ENCODE results near the gene DYNC2I2. TPM values are rescaled to one million over a fixed set of nuclear protein-coding genes. Genes with fewer than 3 reads are reported as not detected.

DYNC2I2 gene
- total RNA-seq, 5 donors from 2014 or later (not counting 1 experiment from before 2014, with no cell fraction given), result 4.1 to 10.5 (median 8.0) TPM

GRCh38 chr9:128627127-128627715 lies 29.4 kb downstream of the DYNC2I2 start:
- Mint-ChIP-seq H3K4me3 (no peak overlapping the region), H3K27me3 (no peaks in the 10 kb centered on the region), H3K27ac (no peak overlapping the region), H3K9me3 (no peaks in the 10 kb centered on the region), H3K4me1 (no peaks in the 10 kb centered on the region), H3K36me3 (peaks cover 44% of the 10 kb centered on the region)
- WGBS (ENCODE audit: insufficient coverage), result 100% methylated on average over 7 of the region's 15 CpGs
- Histone ChIP-seq H3K36me3 (ENCODE audit: control insufficient read depth in 2 of 2, extremely low read depth in 1 of 2, insufficient read depth in 1 of 2, low read length in 1 of 2) (peaks cover 54 to 89% of the 10 kb centered on the region in 2 donors), H3K27ac (ENCODE audit: low read length) (no peak overlapping the region), H3K27me3 (replicated peaks in 1 of 2; ENCODE audit: control insufficient read depth in 2 of 2, extremely low read depth in 1 of 2, insufficient read depth in 2 of 2, low read length in 1 of 2) (no peaks in the 10 kb centered on the region), H3K9me3 (no peaks in the 10 kb centered on the region), H3K4me3 (ENCODE audit: control insufficient read depth in 1 of 2, extremely low read depth in 1 of 2, low read length in 1 of 2) (no peak overlapping the region), H3K4me1 (ENCODE audit: control insufficient read depth in 1 of 2, extremely low read depth in 1 of 2, insufficient read depth in 2 of 2, low read length in 2 of 2) (no peaks in the 10 kb centered on the region)
- no peak for ATAC-seq (replicated peaks in 1 of 4)
- no peak for DNase-seq
- ChIA-PET POLR2A (interaction anchor here in 1 of 2 donors (0.6 kb wide), 1 partner anchor 33 kb away, joined by 5 read pairs; no protein-coding TSS in a partner anchor), CTCF (no interaction called here)

GRCh38 chr9:128626181-128626580 lies 30.5 kb downstream of the DYNC2I2 start:
- peaks cover 48 to 89% of the 10 kb centered on the region in 2 donors for H3K36me3 ChIP-seq (ENCODE audit: control insufficient read depth in 2 of 2, extremely low read depth in 1 of 2, insufficient read depth in 1 of 2, low read length in 1 of 2)
- H3K4me3 Mint-ChIP-seq, result no peak overlapping the region
- H3K36me3 Mint-ChIP-seq, result peaks cover 44% of the 10 kb centered on the region
- POLR2A ChIA-PET, result no interaction called here
- no peak overlapping the region for H3K27ac ChIP-seq (ENCODE audit: low read length)
- no peaks in the 10 kb centered on the region for H3K27me3 Mint-ChIP-seq
- no peak for ATAC-seq (replicated peaks in 1 of 4)
- DNase-seq, result no peak
- CTCF ChIA-PET, result interaction anchor here in 1 of 2 donors (0.5 kb wide), 1 partner anchor 24 kb away, joined by 4 read pairs; no protein-coding TSS in a partner anchor
- H3K9me3 Mint-ChIP-seq, result no peaks in the 10 kb centered on the region
- H3K4me1 ChIP-seq (ENCODE audit: control insufficient read depth in 1 of 2, extremely low read depth in 1 of 2, insufficient read depth in 2 of 2, low read length in 2 of 2), result no peaks in the 10 kb centered on the region
- no peak overlapping the region for H3K27ac Mint-ChIP-seq
- 92% methylated on average over 14 of the region's 16 CpGs for WGBS (ENCODE audit: insufficient coverage)
- no peaks in the 10 kb centered on the region for H3K9me3 ChIP-seq
- no peaks in the 10 kb centered on the region for H3K27me3 ChIP-seq (replicated peaks in 1 of 2; ENCODE audit: control insufficient read depth in 2 of 2, extremely low read depth in 1 of 2, insufficient read depth in 2 of 2, low read length in 1 of 2)
- no peak overlapping the region for H3K4me3 ChIP-seq (ENCODE audit: control insufficient read depth in 1 of 2, extremely low read depth in 1 of 2, low read length in 1 of 2)
- no peaks in the 10 kb centered on the region for H3K4me1 Mint-ChIP-seq

DNA sequence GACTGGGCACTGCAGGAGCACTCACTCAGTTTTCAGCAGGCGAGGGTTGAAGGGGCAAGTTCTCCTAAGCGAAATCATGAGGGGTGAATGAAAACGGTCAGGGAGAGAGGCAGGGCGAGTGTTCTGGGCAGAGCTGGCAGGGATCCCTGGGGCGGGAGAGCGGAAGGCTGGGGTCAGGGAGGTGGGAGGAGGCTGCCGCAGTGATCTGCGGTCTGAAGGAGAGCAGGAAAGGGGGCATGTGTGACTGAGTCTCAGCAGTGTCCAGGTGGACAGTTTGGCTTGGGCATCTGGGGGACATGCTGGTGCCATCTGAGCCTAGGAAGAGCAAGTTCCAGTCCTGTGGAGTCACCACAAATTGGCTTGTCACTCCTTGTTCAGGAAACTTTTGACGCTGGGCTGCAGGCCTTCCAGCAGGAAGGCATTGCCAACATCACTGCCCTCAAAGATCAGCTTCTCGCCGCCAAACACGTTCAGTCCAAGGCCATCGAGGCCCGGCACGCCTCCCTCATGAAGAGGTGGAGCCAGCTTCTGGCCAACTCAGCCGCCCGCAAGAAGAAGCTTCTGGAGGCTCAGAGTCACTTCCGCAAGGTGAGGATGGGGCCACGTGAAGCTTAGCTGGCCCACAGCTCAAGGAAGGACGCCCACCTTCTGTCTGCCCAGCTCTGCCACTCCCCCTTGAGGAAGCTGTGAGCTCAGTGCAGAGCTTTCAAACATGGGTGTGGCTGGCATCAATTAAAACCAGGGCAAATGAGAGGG lies 31.1 kb downstream of the DYNC2I2 start:
- Mint-ChIP-seq H3K4me3 (no peak overlapping the region), H3K27me3 (no peaks in the 10 kb centered on the region), H3K27ac (no peak overlapping the region), H3K36me3 (peaks cover 50% of the 10 kb centered on the region), H3K9me3 (no peaks in the 10 kb centered on the region), H3K4me1 (no peaks in the 10 kb centered on the region)
- DNase-seq (no peak), ATAC-seq (replicated peaks in 1 of 4) (no peak)
- no peaks in the 10 kb centered on the region for H3K27me3 ChIP-seq (replicated peaks in 1 of 2; ENCODE audit: control insufficient read depth in 2 of 2, extremely low read depth in 1 of 2, insufficient read depth in 2 of 2, low read length in 1 of 2)
- no peaks in the 10 kb centered on the region for H3K9me3 ChIP-seq
- no peak overlapping the region for H3K27ac ChIP-seq (ENCODE audit: low read length)
- 89% methylated on average over 17 of the region's 20 CpGs for WGBS (ENCODE audit: insufficient coverage)
- H3K4me3 ChIP-seq (ENCODE audit: control insufficient read depth in 1 of 2, extremely low read depth in 1 of 2, low read length in 1 of 2), result no peak overlapping the region
- H3K36me3 ChIP-seq (ENCODE audit: control insufficient read depth in 2 of 2, extremely low read depth in 1 of 2, insufficient read depth in 1 of 2, low read length in 1 of 2), result peaks cover 51 to 90% of the 10 kb centered on the region in 2 donors
- H3K4me1 ChIP-seq (ENCODE audit: control insufficient read depth in 1 of 2, extremely low read depth in 1 of 2, insufficient read depth in 2 of 2, low read length in 2 of 2), result no peaks in the 10 kb centered on the region
- POLR2A ChIA-PET, result no interaction called here
- CTCF ChIA-PET, result interaction anchor here (0.5 kb wide), 2 partner anchors 24 to 301 kb away, joined by 4 read pairs; no protein-coding TSS in a partner anchor

DNA sequence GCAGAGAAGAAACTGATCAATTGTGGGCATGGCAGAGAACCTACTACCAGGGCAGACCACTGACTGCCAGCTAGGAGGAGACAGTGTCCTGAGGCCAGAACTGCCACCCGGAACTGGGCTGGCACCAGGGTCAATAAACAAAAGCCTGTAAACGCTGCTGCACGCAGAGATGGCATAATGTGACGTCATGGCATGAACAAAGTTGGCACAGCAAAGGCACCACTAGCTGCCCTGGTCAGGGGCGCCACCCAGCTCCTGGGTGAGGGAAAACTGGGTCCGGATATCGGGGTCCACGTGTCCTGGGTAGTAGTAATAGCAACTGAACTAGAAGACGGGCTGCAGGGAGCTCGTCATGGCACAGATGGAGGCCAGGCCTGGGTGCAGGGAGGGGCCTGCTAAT lies 32.1 kb downstream of the DYNC2I2 start:
- Histone ChIP-seq H3K4me1 (ENCODE audit: control insufficient read depth in 1 of 2, extremely low read depth in 1 of 2, insufficient read depth in 2 of 2, low read length in 2 of 2) (no peaks in the 10 kb centered on the region), H3K9me3 (no peaks in the 10 kb centered on the region), H3K4me3 (ENCODE audit: control insufficient read depth in 1 of 2, extremely low read depth in 1 of 2, low read length in 1 of 2) (no peak overlapping the region), H3K27ac (ENCODE audit: low read length) (no peak overlapping the region), H3K36me3 (ENCODE audit: control insufficient read depth in 2 of 2, extremely low read depth in 1 of 2, insufficient read depth in 1 of 2, low read length in 1 of 2) (peaks cover 46 to 89% of the 10 kb centered on the region in 2 donors), H3K27me3 (replicated peaks in 1 of 2; ENCODE audit: control insufficient read depth in 2 of 2, extremely low read depth in 1 of 2, insufficient read depth in 2 of 2, low read length in 1 of 2) (no peaks in the 10 kb centered on the region)
- WGBS (ENCODE audit: insufficient coverage), result 98% methylated on average over 10 of the region's 10 CpGs
- H3K27me3 Mint-ChIP-seq, result no peaks in the 10 kb centered on the region
- ChIA-PET POLR2A (no interaction called here), CTCF (no interaction called here)
- H3K4me1 Mint-ChIP-seq, result no peaks in the 10 kb centered on the region
- no peak overlapping the region for H3K4me3 Mint-ChIP-seq
- H3K27ac Mint-ChIP-seq, result no peak overlapping the region
- DNase-seq (no peak), ATAC-seq (replicated peaks in 1 of 4) (no peak)
- peaks cover 56% of the 10 kb centered on the region for H3K36me3 Mint-ChIP-seq
- no peaks in the 10 kb centered on the region for H3K9me3 Mint-ChIP-seq

DNA sequence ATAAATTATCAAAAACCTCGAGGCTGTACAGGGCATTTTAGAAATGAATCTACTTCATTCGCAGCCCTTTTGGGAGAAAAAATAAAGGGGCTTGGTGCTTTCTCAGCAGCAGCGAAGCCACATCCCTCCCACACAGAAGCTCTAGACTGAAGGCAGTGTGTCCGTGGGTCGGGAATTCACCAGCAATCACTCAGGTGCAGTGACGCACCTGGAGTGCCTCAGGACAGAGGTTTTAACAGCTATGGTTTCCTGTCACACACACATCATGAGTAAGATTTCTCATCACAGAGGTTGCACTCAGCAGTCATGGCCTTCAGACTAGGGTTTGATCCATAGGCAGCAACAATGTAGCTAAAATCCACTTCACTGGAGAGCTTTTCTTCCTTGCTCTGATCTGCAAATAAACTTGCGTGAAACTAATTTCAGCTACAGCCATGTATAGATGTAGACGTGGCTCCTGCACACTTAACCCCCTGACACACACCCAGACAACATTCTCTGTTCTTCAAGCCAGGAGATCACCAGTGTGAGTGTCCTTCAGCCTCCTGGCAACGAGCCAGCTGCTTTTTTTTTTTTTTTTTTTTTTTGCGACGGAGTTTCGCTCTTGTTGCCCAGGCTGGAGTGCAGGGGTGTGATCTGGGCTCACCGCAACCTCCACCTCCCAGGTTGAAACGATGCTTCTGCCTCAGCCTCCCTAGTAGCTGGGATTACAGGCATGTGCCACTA lies 34.8 kb downstream of the DYNC2I2 start:
- Mint-ChIP-seq H3K4me1 (no peaks in the 10 kb centered on the region), H3K4me3 (no peak overlapping the region), H3K36me3 (peaks cover 62% of the 10 kb centered on the region), H3K27ac (no peak overlapping the region), H3K9me3 (no peaks in the 10 kb centered on the region), H3K27me3 (no peaks in the 10 kb centered on the region)
- POLR2A ChIA-PET, result interaction anchor here in 1 of 2 donors (0.6 kb wide), 1 partner anchor 52 kb away, joined by 4 read pairs; no protein-coding TSS in a partner anchor
- no peak for ATAC-seq (replicated peaks in 1 of 4)
- Histone ChIP-seq H3K27ac (ENCODE audit: low read length) (no peak overlapping the region), H3K4me1 (ENCODE audit: control insufficient read depth in 1 of 2, extremely low read depth in 1 of 2, insufficient read depth in 2 of 2, low read length in 2 of 2) (no peaks in the 10 kb centered on the region), H3K36me3 (ENCODE audit: control insufficient read depth in 2 of 2, extremely low read depth in 1 of 2, insufficient read depth in 1 of 2, low read length in 1 of 2) (peaks cover 30 to 87% of the 10 kb centered on the region in 2 donors), H3K4me3 (ENCODE audit: control insufficient read depth in 1 of 2, extremely low read depth in 1 of 2, low read length in 1 of 2) (no peak overlapping the region), H3K9me3 (no peaks in the 10 kb centered on the region), H3K27me3 (replicated peaks in 1 of 2; ENCODE audit: control insufficient read depth in 2 of 2, extremely low read depth in 1 of 2, insufficient read depth in 2 of 2, low read length in 1 of 2) (no peaks in the 10 kb centered on the region)
- DNase-seq, result no peak
- 93% methylated on average over 7 of the region's 14 CpGs for WGBS (ENCODE audit: insufficient coverage)
- CTCF ChIA-PET, result interaction anchor here in 1 of 2 donors (0.6 kb wide), 1 partner anchor 122 kb away, joined by 5 read pairs; no protein-coding TSS in a partner anchor

DNA sequence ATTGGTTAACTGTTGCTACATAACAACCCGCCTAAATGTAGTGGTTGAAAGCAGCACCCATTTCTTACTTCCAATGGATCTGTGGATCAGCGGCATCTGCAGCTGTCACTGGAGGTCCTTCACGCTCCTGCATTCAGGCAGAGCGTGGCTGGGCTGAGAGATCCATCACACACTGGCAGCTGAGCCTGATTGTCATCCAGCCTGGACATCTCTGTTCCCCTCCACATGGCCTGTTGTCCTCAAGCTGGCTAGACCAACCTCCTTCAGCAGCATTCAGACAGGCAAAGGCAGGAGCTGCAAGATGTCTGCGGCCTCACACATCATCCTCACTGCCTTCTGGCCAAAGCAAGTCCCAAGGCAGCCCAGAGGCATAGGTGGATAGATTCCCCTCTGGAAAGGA lies 36.9 kb downstream of the DYNC2I2 start:
- peaks cover 57% of the 10 kb centered on the region for H3K36me3 Mint-ChIP-seq
- H3K27ac Mint-ChIP-seq, result no peak overlapping the region
- Histone ChIP-seq H3K9me3 (no peaks in the 10 kb centered on the region), H3K27ac (ENCODE audit: low read length) (no peak overlapping the region), H3K27me3 (replicated peaks in 1 of 2; ENCODE audit: control insufficient read depth in 2 of 2, extremely low read depth in 1 of 2, insufficient read depth in 2 of 2, low read length in 1 of 2) (no peaks in the 10 kb centered on the region), H3K4me1 (ENCODE audit: control insufficient read depth in 1 of 2, extremely low read depth in 1 of 2, insufficient read depth in 2 of 2, low read length in 2 of 2) (no peaks in the 10 kb centered on the region), H3K4me3 (ENCODE audit: control insufficient read depth in 1 of 2, extremely low read depth in 1 of 2, low read length in 1 of 2) (no peak overlapping the region), H3K36me3 (ENCODE audit: control insufficient read depth in 2 of 2, extremely low read depth in 1 of 2, insufficient read depth in 1 of 2, low read length in 1 of 2) (peaks cover 18 to 87% of the 10 kb centered on the region in 2 donors)
- CTCF ChIA-PET, result no interaction called here
- 100% methylated on average over 4 of the region's 5 CpGs for WGBS (ENCODE audit: insufficient coverage)
- POLR2A ChIA-PET, result no interaction called here
- DNase-seq (no peak), ATAC-seq (replicated peaks in 1 of 4) (no peak)
- no peaks in the 10 kb centered on the region for H3K9me3 Mint-ChIP-seq
- H3K27me3 Mint-ChIP-seq, result no peaks in the 10 kb centered on the region
- no peaks in the 10 kb centered on the region for H3K4me1 Mint-ChIP-seq
- H3K4me3 Mint-ChIP-seq, result no peak overlapping the region
